GM12878 (cell line): ENCODE data around the gene NPW. TPM values are rescaled to one million over a fixed set of nuclear protein-coding genes. Genes with fewer than 3 reads are reported as not detected.
A peak's percentile ranks its signal among the peaks of the same experiment; 100 is the strongest.

Experiments used
- BCL11A ChIP-seq: IDR thresholded peaks from 2 replicates; pipeline ENCODE4 v1.6.1; 2011; ENCODE audit warnings: low read depth, low read length
- BCL3 ChIP-seq: IDR thresholded peaks from 2 replicates; pipeline ENCODE4 v1.6.1; 2011; ENCODE audit warnings: borderline replicate concordance, low read depth, mild to moderate bottlenecking, moderate library complexity, low read length; ENCODE audit not compliant: insufficient read depth, poor library complexity, severe bottlenecking
- CTCF ChIP-seq, 3 experiments: IDR thresholded peaks in 2 of 3; conservative IDR thresholded peaks in 1 of 3; 2 replicates each; pipeline ENCODE4 v1.5.1; 2011; ENCODE audit warnings: low read depth in 3 of 3, low read length in 3 of 3, mild to moderate bottlenecking in 3 of 3, control low read depth in 2 of 3, moderate library complexity in 2 of 3, inconsistent platforms in 1 of 3, mixed read lengths in 1 of 3; ENCODE audit not compliant: control insufficient read depth in 2 of 3, insufficient read depth in 1 of 3; ENCODE audit errors: extremely low read depth in 1 of 3
- HDAC6 ChIP-seq: fragments of 200-600 bp; sonication (generic); IDR thresholded peaks from one replicate; pipeline ENCODE4 v1.8.0; 2017; ENCODE audit warnings: antibody characterized with exemption; ENCODE audit not compliant: unreplicated experiment
- JUND ChIP-seq: IDR thresholded peaks from 2 replicates; pipeline ENCODE4 v1.6.1; 2012; ENCODE audit warnings: low read depth, mild to moderate bottlenecking, low read length, improper control_type of control experiment, moderate library complexity
- MAX ChIP-seq: IDR thresholded peaks from 2 replicates; pipeline ENCODE4 v1.6.1; 2012; ENCODE audit warnings: low read depth, low read length, improper control_type of control experiment
- MLLT1 ChIP-seq: fragments of 450-650 bp; IDR thresholded peaks from 2 replicates; pipeline ENCODE4 v1.6.1; 2016; ENCODE audit warnings: mild to moderate bottlenecking
- NFXL1 ChIP-seq: fragments of 450-650 bp; IDR thresholded peaks from 2 replicates; pipeline ENCODE4 v1.6.1; 2017; ENCODE audit warnings: antibody characterized with exemption, mild to moderate bottlenecking, borderline replicate concordance
- PAX8 ChIP-seq: fragments of 450-650 bp; IDR thresholded peaks from 2 replicates; pipeline ENCODE4 v1.6.1; 2017; ENCODE audit warnings: mild to moderate bottlenecking, moderate library complexity
- PBX3 ChIP-seq: IDR thresholded peaks from 2 replicates; pipeline ENCODE4 v1.6.1; 2011; ENCODE audit warnings: mild to moderate bottlenecking, low read depth, low read length, moderate library complexity; ENCODE audit not compliant: insufficient replicate concordance
- RELB ChIP-seq: fragments of 450-650 bp; IDR thresholded peaks from 2 replicates; pipeline ENCODE4 v1.6.1; 2017; ENCODE audit warnings: low read depth, mild to moderate bottlenecking, moderate library complexity
- SIN3A ChIP-seq: IDR thresholded peaks from 2 replicates; pipeline ENCODE4 v1.6.1; 2012; ENCODE audit warnings: low read depth, low read length, improper control_type of control experiment
- SIX5 ChIP-seq: IDR thresholded peaks from 2 replicates; pipeline ENCODE4 v1.6.1; 2011; ENCODE audit warnings: mild to moderate bottlenecking, low read depth, low read length, moderate library complexity; ENCODE audit not compliant: severe bottlenecking
- SMC3 ChIP-seq: IDR thresholded peaks from 2 replicates; pipeline ENCODE4 v1.6.1; 2011; ENCODE audit warnings: low read length, improper control_type of control experiment, borderline replicate concordance
- SPI1 ChIP-seq: IDR thresholded peaks from 2 replicates; pipeline ENCODE4 v1.6.1; 2011; ENCODE audit warnings: low read depth, mild to moderate bottlenecking, low read length, moderate library complexity, borderline replicate concordance; ENCODE audit not compliant: insufficient read depth
- TARDBP ChIP-seq: IDR thresholded peaks from 2 replicates; pipeline ENCODE4 v1.6.1; 2016; ENCODE audit warnings: borderline replicate concordance
- TCF3 ChIP-seq: IDR thresholded peaks from 2 replicates; pipeline ENCODE4 v1.6.1; 2012; ENCODE audit warnings: low read depth, mild to moderate bottlenecking, low read length, borderline replicate concordance; ENCODE audit not compliant: insufficient read depth
- polyA plus RNA-seq, 11 experiments: library from polyadenylated mRNA; depleted of rRNA in 4 of 11; unstranded in 6 of 11; stranded (reverse) in 5 of 11; fragments of >200 nt; fragmentation: Nextera tagmentation in 4 of 11; fragmentation: Illumina TruSeq in 1 of 11; extraction: Ambion mirVana in 4 of 11; extraction: Trizol in 1 of 11; gene quantifications; 1 replicate in 1 of 11; 2 replicates in 10 of 11; pipeline versions ENCODE4 v1.2.1 to v1.2.3, GENCODE V29; 2011 to 2016; ENCODE audit warnings: inconsistent platforms in 2 of 11, missing spikeins in 2 of 11, low read depth in 1 of 11
- total RNA-seq, 4 experiments: library from RNA; depleted of rRNA in 3 of 4; stranded (reverse); fragments of >200 nt in 3 of 4; fragmentation: Illumina TruSeq in 1 of 4; extraction: Trizol in 1 of 4; gene quantifications; 2 replicates each; pipeline versions ENCODE4 v1.2.1 to v1.2.3, GENCODE V29; 2013 to 2021

NPW gene
- total and polyA plus RNA-seq, 10 of the 15 experiments (the other 5 are each of a cell fraction or from before 2014, with no cell fraction given): 0.23 to 2.5 (median 0.98) TPM; not detected in 4

GRCh38 chr16:2003827-2004641 is 15.6 kb upstream of the NPW start (continued):
- TF ChIP-seq MLLT1 (no peak), SIN3A (0 out of 2 replicates have a peak, but pooled peaks have one; percentile 32), PAX8 (no peak), TCF3 (0 out of 2 replicates have a peak, but pooled peaks have one; percentile 56), PBX3 (peak; percentile 43), MAX (no peak), SMC3 (peak; percentile 66; the same call in 1 of the 2 replicates), CTCF (IDR thresholded peaks at IDR 0.05 in 2 of 3, conservative IDR thresholded peaks at IDR 0.05 in 1 of 3; ENCODE audit: control insufficient read depth in 2 of 3, extremely low read depth in 1 of 3, insufficient read depth in 1 of 3, low read depth in 3 of 3, low read length in 3 of 3) (peak; percentile 96 to 99 (median 99); a peak in 5 of 6 replicates), RELB (no peak), BCL3 (no peak), NFXL1 (no peak), SIX5 (no peak), HDAC6 (no peak), BCL11A (no peak), SPI1 (no peak), JUND (no peak), TARDBP (no peak)
